Activated CD8-positive, alpha-beta memory T cell treated with anti-CD3 and anti-CD28 coated beads, Interleukin-2, amount 50 U/mL, for 24 hours (primary cell): ENCODE data around the gene SSU72.
"Not testable (repeated sequence)": the region's sequence is repeated elsewhere in the genome, so short reads cannot be mapped to it uniquely, and the experiment has no call there.

Source experiments
- DNase-seq: peaks from one replicate; pipeline ENCODE4 v3.0.0-alpha.2; 2020; ENCODE audit errors: extremely low read depth

The SSU72 gene

GRCh38 chr1:1527092-1527816 lies 47.4 kb downstream of the SSU72 start:
- no peak for DNase-seq

- DNase-seq, result not testable (repeated sequence)
Observed at GRCh38 chr1:1526476-1526875, 48.2 kb downstream of the SSU72 start.

GRCh38 chr1:1524750-1525383 lies 49.8 kb downstream of the SSU72 start:
- not testable (repeated sequence) for DNase-seq

- DNase-seq, result not testable (repeated sequence)
Observed at GRCh38 chr1:1523651-1524050, 51.0 kb downstream of the SSU72 start.

GRCh38 chr1:1523226-1523625 lies 51.4 kb downstream of the SSU72 start:
- not testable (repeated sequence) for DNase-seq

GRCh38 chr1:1522536-1522935 lies 52.1 kb downstream of the SSU72 start:
- DNase-seq, result not testable (repeated sequence)

GRCh38 chr1:1521331-1521730 lies 53.3 kb downstream of the SSU72 start:
- no peak for DNase-seq

GRCh38 chr1:1519805-1520505 lies 54.7 kb downstream of the SSU72 start:
- not testable (repeated sequence) for DNase-seq

GRCh38 chr1:1518621-1519007 lies 56.0 kb downstream of the SSU72 start:
- DNase-seq, result not testable (repeated sequence)

GRCh38 chr1:1517973-1518620 lies 56.6 kb downstream of the SSU72 start:
- DNase-seq, result no peak

GRCh38 chr1:1516923-1517322 lies 57.7 kb downstream of the SSU72 start:
- DNase-seq, result not testable (repeated sequence)

- not testable (repeated sequence) for DNase-seq
Observed at GRCh38 chr1:1514376-1514775, 60.3 kb downstream of the SSU72 start.

- DNase-seq, result not testable (repeated sequence)
Observed at GRCh38 chr1:1513675-1514074, 61.0 kb downstream of the SSU72 start.

- not testable (repeated sequence) for DNase-seq
Observed at GRCh38 chr1:1512425-1512824, 62.2 kb downstream of the SSU72 start.

GRCh38 chr1:1511533-1512285 lies 63.0 kb downstream of the SSU72 start, which contains the start of gene ATAD3A:
TSS of gene ATAD3A (plus strand) at chr1:1512162. CDS start at chr1:1512269, 107 bp downstream.
- DNase-seq, result peak; percentile 94

GRCh38 chr1:1510912-1511532 lies 63.6 kb downstream of the SSU72 start:
- no peak for DNase-seq

GRCh38 chr1:1509465-1509850 lies 65.2 kb downstream of the SSU72 start:
- DNase-seq, result not testable (repeated sequence)

GRCh38 chr1:1508775-1509464 lies 65.7 kb downstream of the SSU72 start:
- DNase-seq, result not testable (repeated sequence)

GRCh38 chr1:1507305-1507704 lies 67.4 kb downstream of the SSU72 start:
- no peak for DNase-seq

- DNase-seq, result not testable (repeated sequence)
Observed at GRCh38 chr1:1505801-1506200, 68.9 kb downstream of the SSU72 start.
